Endothelial cell of umbilical vein (primary cell): ENCODE results near the gene MMD. TPM values are rescaled to one million over a fixed set of nuclear protein-coding genes. Genes with fewer than 3 reads are reported as not detected.

Experiments used
- BruUV-seq: library from RNA; stranded (reverse); fragments of 400-500 nt; replicated peaks from 2 replicates; lab custom pipeline; 2021; lab: Mats Ljungman, UMichigan
- CTCF ChIA-PET: fragments of 300-600, 350-600 bp; sonication (Branson Sonifier 250); formaldehyde crosslinking; loops from one replicate; lab custom pipeline; 2021; ENCODE audit warnings: antibody characterized with exemption, inconsistent platforms; lab: Charles Lee
- POLR2A ChIA-PET: fragments of 300-600, 350-600 bp; sonication (Branson Sonifier 250); formaldehyde crosslinking; loops from one replicate; lab custom pipeline; 2021; ENCODE audit warnings: antibody characterized with exemption, inconsistent platforms; lab: Charles Lee
- DNase-seq: peaks from one replicate; pipeline ENCODE4 v3.0.0-alpha.2; 2011; ENCODE audit warnings: low read depth, low spot score
- FAIRE-seq: peaks from 2 replicates; lab custom pipeline; 2011; peaks lifted over from hg19 to GRCh38; lab: Jason Lieb, UNC
- H2AFZ ChIP-seq: 2 replicates; pipeline ENCODE4 v1.6.0; 2012; ENCODE audit warnings: low read depth, low read length, control low read depth, inconsistent platforms
- H3K27ac ChIP-seq: 2 replicates; pipeline ENCODE4 v1.5.1; 2011; ENCODE audit warnings: low read depth, mild to moderate bottlenecking, control low read depth, low read length, moderate library complexity; ENCODE audit not compliant: insufficient read depth
- H3K27me3 ChIP-seq, 2 experiments: 2 replicates each; pipeline versions ENCODE4 v1.6.0 to v1.6.1; 2011; ENCODE audit warnings: low read length in 2 of 2, mixed read lengths in 1 of 2; ENCODE audit not compliant: control insufficient read depth in 2 of 2, insufficient read depth in 2 of 2
- H3K36me3 ChIP-seq, 2 experiments: 2 replicates in 1 of 2; 3 replicates in 1 of 2; pipeline ENCODE4 v1.5.1; 2011; ENCODE audit warnings: low read length in 2 of 2, mild to moderate bottlenecking in 1 of 2, moderate library complexity in 1 of 2; ENCODE audit not compliant: control insufficient read depth in 2 of 2, insufficient read depth in 2 of 2; ENCODE audit errors: extremely low read depth in 1 of 2
- H3K4me1 ChIP-seq: 3 replicates; pipeline ENCODE4 v1.5.1; 2011; ENCODE audit warnings: mild to moderate bottlenecking, low read length; ENCODE audit not compliant: control insufficient read depth, insufficient read depth; ENCODE audit errors: extremely low read depth
- H3K4me2 ChIP-seq: 2 replicates; pipeline ENCODE4 v1.6.1; 2011; ENCODE audit warnings: low read length, control low read depth, mixed read lengths; ENCODE audit not compliant: insufficient read depth
- H3K4me3 ChIP-seq, 3 experiments: fragments of 200-600 bp in 1 of 3; sonication (generic), shearing (Covaris generic) in 1 of 3; replicated peaks in 1 of 3; 2 replicates each; pipeline ENCODE4 v1.5.1; 2011 to 2016; ENCODE audit warnings: control low read depth in 3 of 3, low read length in 3 of 3, mild to moderate bottlenecking in 2 of 3, inconsistent platforms in 1 of 3, low read depth in 1 of 3, moderate library complexity in 1 of 3; ENCODE audit not compliant: insufficient read depth in 1 of 3
- H3K79me2 ChIP-seq: 2 replicates; pipeline ENCODE4 v1.6.0; 2012; ENCODE audit warnings: low read length, inconsistent platforms; ENCODE audit not compliant: control insufficient read depth, insufficient read depth
- H3K9ac ChIP-seq: replicated peaks from 2 replicates; pipeline ENCODE3; 2011; ENCODE audit warnings: low read length, control low read depth; ENCODE audit not compliant: insufficient read depth; ENCODE audit errors: extremely low read depth
- H3K9me1 ChIP-seq: replicated peaks from 3 replicates; pipeline ENCODE4 v1.6.0; 2011; ENCODE audit warnings: mild to moderate bottlenecking, low read length; ENCODE audit not compliant: control insufficient read depth, insufficient read depth; ENCODE audit errors: extremely low read depth
- H3K9me3 ChIP-seq: replicated peaks from 2 replicates; pipeline ENCODE4 v1.5.1; 2012; ENCODE audit warnings: low read length, inconsistent platforms; ENCODE audit not compliant: control insufficient read depth, insufficient read depth
- H4K20me1 ChIP-seq: replicated peaks from 2 replicates; pipeline ENCODE3; 2011; ENCODE audit warnings: mild to moderate bottlenecking, low read length; ENCODE audit not compliant: control insufficient read depth, insufficient read depth; ENCODE audit errors: extremely low read depth
- EZH2 ChIP-seq: IDR thresholded peaks from 2 replicates; pipeline ENCODE4 v1.6.1; 2012; ENCODE audit warnings: borderline replicate concordance, low read depth, mild to moderate bottlenecking, moderate library complexity, low read length, inconsistent platforms; ENCODE audit not compliant: severe bottlenecking
- FOS ChIP-seq: IDR thresholded peaks from 2 replicates; pipeline ENCODE4 v1.6.1; 2011; ENCODE audit warnings: mild to moderate bottlenecking, low read length, moderate library complexity, borderline replicate concordance; ENCODE audit not compliant: insufficient read depth
- GATA2 ChIP-seq: IDR thresholded peaks from 2 replicates; pipeline ENCODE4 v1.7.0; 2011; ENCODE audit warnings: low read depth, mild to moderate bottlenecking, moderate library complexity, mixed read lengths, low read length; ENCODE audit not compliant: insufficient read length, insufficient read depth
- JUN ChIP-seq: IDR thresholded peaks from 2 replicates; pipeline ENCODE4 v1.6.1; 2011; ENCODE audit warnings: borderline replicate concordance, low read depth; ENCODE audit not compliant: insufficient read length, insufficient read depth
- MAX ChIP-seq: IDR thresholded peaks from 2 replicates; pipeline ENCODE4 v1.6.1; 2011; ENCODE audit not compliant: insufficient read depth, insufficient read length
- MYC ChIP-seq: IDR thresholded peaks from one replicate; pipeline ENCODE4 v1.6.1; 2011; ENCODE audit warnings: mild to moderate bottlenecking, low read depth, low read length
- POLR2A ChIP-seq: IDR thresholded peaks from 2 replicates; pipeline ENCODE4 v1.6.1; 2012; ENCODE audit warnings: low read depth, mild to moderate bottlenecking, control low read depth, low read length
- POLR2AphosphoS5 ChIP-seq: IDR thresholded peaks from 2 replicates; pipeline ENCODE4 v1.6.1; 2012; ENCODE audit warnings: low read depth, mild to moderate bottlenecking, control low read depth, low read length, moderate library complexity; ENCODE audit not compliant: insufficient read depth
- dilution Hi-C: fragments of 300-500 bp; cut with MboI; formaldehyde crosslinking; loops from one replicate; pipeline ENCODE4 v1.15.0; 2019; ENCODE audit warnings: low sequenced_read_pairs; ENCODE audit not compliant: extremely low pct_ligation_motif_present
- intact Hi-C: fragments of 100-400 bp; cut with micrococcal nuclease; formaldehyde crosslinking; loops from one replicate; pipeline ENCODE4 v1.10.0; 2022
- polyA plus RNA-seq, 4 experiments: library from polyadenylated mRNA; depleted of rRNA in 3 of 4; stranded (reverse) in 3 of 4; unstranded in 1 of 4; fragments of >200 nt; gene quantifications; 2 replicates each; pipeline versions ENCODE4 v1.2.1 to v1.2.3, GENCODE V29; 2011 to 2012; ENCODE audit warnings: missing spikeins in 1 of 4
- total RNA-seq: library from RNA; stranded (reverse); gene quantifications from 2 replicates; pipeline ENCODE4 v1.2.3, GENCODE V29; 2021
- TF ChIP-seq, protein P1 (sequence below), 2 donors: IDR thresholded peaks; 1 replicate in 1 of 2; 2 replicates in 1 of 2; pipeline ENCODE4 v1.5.1; 2011; ENCODE audit warnings: low read length in 2 of 2, mild to moderate bottlenecking in 2 of 2, moderate library complexity in 2 of 2, control low read depth in 1 of 2, inconsistent platforms in 1 of 2, low read depth in 1 of 2; ENCODE audit not compliant: insufficient read depth in 1 of 2; ENCODE audit errors: extremely low read depth in 1 of 2

The MMD gene
- total and polyA plus RNA-seq, 2 donors (not counting 3 experiments of a cell fraction or from before 2014, with no cell fraction given) = 5.6 to 9.3 TPM

- no peak overlapping the region for H3K4me3 ChIP-seq
- TF ChIP-seq EZH2 = no peak
- TF ChIP-seq FOS = no peak
- TF ChIP-seq, protein P1, sequence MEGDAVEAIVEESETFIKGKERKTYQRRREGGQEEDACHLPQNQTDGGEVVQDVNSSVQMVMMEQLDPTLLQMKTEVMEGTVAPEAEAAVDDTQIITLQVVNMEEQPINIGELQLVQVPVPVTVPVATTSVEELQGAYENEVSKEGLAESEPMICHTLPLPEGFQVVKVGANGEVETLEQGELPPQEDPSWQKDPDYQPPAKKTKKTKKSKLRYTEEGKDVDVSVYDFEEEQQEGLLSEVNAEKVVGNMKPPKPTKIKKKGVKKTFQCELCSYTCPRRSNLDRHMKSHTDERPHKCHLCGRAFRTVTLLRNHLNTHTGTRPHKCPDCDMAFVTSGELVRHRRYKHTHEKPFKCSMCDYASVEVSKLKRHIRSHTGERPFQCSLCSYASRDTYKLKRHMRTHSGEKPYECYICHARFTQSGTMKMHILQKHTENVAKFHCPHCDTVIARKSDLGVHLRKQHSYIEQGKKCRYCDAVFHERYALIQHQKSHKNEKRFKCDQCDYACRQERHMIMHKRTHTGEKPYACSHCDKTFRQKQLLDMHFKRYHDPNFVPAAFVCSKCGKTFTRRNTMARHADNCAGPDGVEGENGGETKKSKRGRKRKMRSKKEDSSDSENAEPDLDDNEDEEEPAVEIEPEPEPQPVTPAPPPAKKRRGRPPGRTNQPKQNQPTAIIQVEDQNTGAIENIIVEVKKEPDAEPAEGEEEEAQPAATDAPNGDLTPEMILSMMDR (IDR thresholded peaks at IDR 0.05; ENCODE audit: extremely low read depth in 1 of 2, insufficient read depth in 1 of 2, low read depth in 1 of 2, low read length in 2 of 2) = no peak
- no peak for TF ChIP-seq JUN
- TF ChIP-seq GATA2 = no peak
- no peak for TF ChIP-seq POLR2A
- TF ChIP-seq MAX = no peak
- TF ChIP-seq MYC = no peak
- no peak for TF ChIP-seq POLR2AphosphoS5
- no peaks in the 10 kb centered on the region for H3K27me3 ChIP-seq
- no peak overlapping the region for H2AFZ ChIP-seq
- H3K27ac ChIP-seq = no peak overlapping the region
- dilution Hi-C loops (no loop called here), intact Hi-C loops (no loop called here)
- H3K4me2 ChIP-seq = no peak overlapping the region
- DNase-seq = no peak
- no peaks in the 10 kb centered on the region for H3K9me3 ChIP-seq
- no peak overlapping the region for H3K9ac ChIP-seq
- H3K79me2 ChIP-seq = no peaks in the 10 kb centered on the region
- FAIRE-seq = no peak
- H3K4me1 ChIP-seq = no peaks in the 10 kb centered on the region
- no peaks in the 10 kb centered on the region for H4K20me1 ChIP-seq
- no peaks in the 10 kb centered on the region for H3K36me3 ChIP-seq
- ChIA-PET POLR2A (no interaction called here), CTCF (no interaction called here)
- H3K9me1 ChIP-seq = no peaks in the 10 kb centered on the region
- BruUV-seq = no TSS peak
Measured at GRCh38 chr17:55391244-55391757, 30.3 kb downstream of the MMD start.
